ENCODE measurements around the gene EIF3K. TPM values are rescaled to one million over a fixed set of nuclear protein-coding genes. Genes with fewer than 3 reads are reported as not detected.
A peak's percentile ranks its signal among the peaks of the same experiment; 100 is the strongest.

Gene EIF3K
- total RNA-seq, 1 donor, result 491 TPM

GRCh38 chr19:38685666-38686529 is 66.9 kb downstream of the EIF3K start:
- peak; percentile 83 for DNase-seq (ENCODE audit: low read depth)
- no peak overlapping the region for H3K4me3 ChIP-seq (ENCODE audit: low read depth, low read length)
- TF ChIP-seq, protein P1, sequence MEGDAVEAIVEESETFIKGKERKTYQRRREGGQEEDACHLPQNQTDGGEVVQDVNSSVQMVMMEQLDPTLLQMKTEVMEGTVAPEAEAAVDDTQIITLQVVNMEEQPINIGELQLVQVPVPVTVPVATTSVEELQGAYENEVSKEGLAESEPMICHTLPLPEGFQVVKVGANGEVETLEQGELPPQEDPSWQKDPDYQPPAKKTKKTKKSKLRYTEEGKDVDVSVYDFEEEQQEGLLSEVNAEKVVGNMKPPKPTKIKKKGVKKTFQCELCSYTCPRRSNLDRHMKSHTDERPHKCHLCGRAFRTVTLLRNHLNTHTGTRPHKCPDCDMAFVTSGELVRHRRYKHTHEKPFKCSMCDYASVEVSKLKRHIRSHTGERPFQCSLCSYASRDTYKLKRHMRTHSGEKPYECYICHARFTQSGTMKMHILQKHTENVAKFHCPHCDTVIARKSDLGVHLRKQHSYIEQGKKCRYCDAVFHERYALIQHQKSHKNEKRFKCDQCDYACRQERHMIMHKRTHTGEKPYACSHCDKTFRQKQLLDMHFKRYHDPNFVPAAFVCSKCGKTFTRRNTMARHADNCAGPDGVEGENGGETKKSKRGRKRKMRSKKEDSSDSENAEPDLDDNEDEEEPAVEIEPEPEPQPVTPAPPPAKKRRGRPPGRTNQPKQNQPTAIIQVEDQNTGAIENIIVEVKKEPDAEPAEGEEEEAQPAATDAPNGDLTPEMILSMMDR (IDR thresholded peaks at IDR 0.05; ENCODE audit: insufficient read depth, low read length), result peak; percentile 80

DNA sequence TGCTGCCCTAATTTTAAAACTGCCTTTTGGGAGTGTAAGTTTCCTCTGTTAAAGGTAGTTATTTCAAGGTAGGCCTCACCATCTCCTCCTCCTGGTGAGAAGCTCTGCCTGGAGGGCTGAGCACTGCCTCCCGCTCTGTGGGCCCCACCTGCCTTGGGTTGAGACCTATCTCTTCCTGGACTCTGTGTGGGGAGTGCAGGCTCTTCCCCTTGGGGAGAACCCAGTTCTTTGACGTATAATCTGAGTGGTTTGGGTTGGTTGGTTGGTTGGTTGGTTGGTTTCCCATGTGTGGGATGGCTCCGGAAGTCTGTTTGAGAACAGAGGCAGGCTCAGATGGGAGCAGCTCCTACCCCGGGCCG is 67.5 kb downstream of the EIF3K start:
- TF ChIP-seq, protein P1 (IDR thresholded peaks at IDR 0.05; ENCODE audit: insufficient read depth, low read length), result no peak
- no peak for DNase-seq (ENCODE audit: low read depth)

More for the DNA sequence above, 67.5 kb downstream of the EIF3K start:
- H3K4me3 ChIP-seq (ENCODE audit: low read depth, low read length), result no peak overlapping the region

Other genes starting within 250 kb of the EIF3K start
- gene PSMD8, start 244.6 kb upstream of the EIF3K start, total RNA-seq (ENCODE audit: low replicate concordance), result 55.4 and 223 TPM in 2 replicates
- 1.3 TPM in 1 of 2 replicates, not detected in the other for gene GGN, start 231.2 kb upstream of the EIF3K start, total RNA-seq (ENCODE audit: low replicate concordance)
- 0.41 and 9.7 TPM in 2 replicates for gene SPRED3, start 230.5 kb upstream of the EIF3K start, total RNA-seq (ENCODE audit: low replicate concordance)
- 11.9 and 46.0 TPM in 2 replicates for gene FAM98C, start 216.1 kb upstream of the EIF3K start, total RNA-seq (ENCODE audit: low replicate concordance)
- not detected in 2 replicates for gene RASGRP4, start 193.0 kb upstream of the EIF3K start, total RNA-seq (ENCODE audit: low replicate concordance)
- gene RYR1, start 185.5 kb upstream of the EIF3K start, total RNA-seq (ENCODE audit: low replicate concordance), result under 0.01 TPM in 1 of 2 replicates, not detected in the other
- 0.57 TPM in 1 of 2 replicates, not detected in the other for gene MAP4K1, start 1.2 kb upstream of the EIF3K start, total RNA-seq (ENCODE audit: low replicate concordance)
- gene ACTN4, start 28.5 kb downstream of the EIF3K start, total RNA-seq (ENCODE audit: low replicate concordance), result 20.1 and 280 TPM in 2 replicates
- 0.18 TPM in 1 of 2 replicates, not detected in the other for gene CAPN12, start 125.3 kb downstream of the EIF3K start, total RNA-seq (ENCODE audit: low replicate concordance)
- gene LGALS7, start 154.3 kb downstream of the EIF3K start, total RNA-seq (ENCODE audit: low replicate concordance), result 0.72 TPM in 1 of 2 replicates, not detected in the other
- gene LGALS7B, start 170.0 kb downstream of the EIF3K start, total RNA-seq (ENCODE audit: low replicate concordance), result not detected in 2 replicates
- 0.82 TPM in 1 of 2 replicates, not detected in the other for gene LGALS4, start 193.8 kb downstream of the EIF3K start, total RNA-seq (ENCODE audit: low replicate concordance)
- 22.0 and 27.1 TPM in 2 replicates for gene ECH1, start 212.6 kb downstream of the EIF3K start, total RNA-seq (ENCODE audit: low replicate concordance)
- gene HNRNPL, start 230.8 kb downstream of the EIF3K start, total RNA-seq (ENCODE audit: low replicate concordance), result 122 and 254 TPM in 2 replicates